ENCODE data around the gene CCL5.

GRCh38 chr17:35889818-35890773, 9.9 kb upstream of the CCL5 start:
- TF ChIP-seq, protein P1, sequence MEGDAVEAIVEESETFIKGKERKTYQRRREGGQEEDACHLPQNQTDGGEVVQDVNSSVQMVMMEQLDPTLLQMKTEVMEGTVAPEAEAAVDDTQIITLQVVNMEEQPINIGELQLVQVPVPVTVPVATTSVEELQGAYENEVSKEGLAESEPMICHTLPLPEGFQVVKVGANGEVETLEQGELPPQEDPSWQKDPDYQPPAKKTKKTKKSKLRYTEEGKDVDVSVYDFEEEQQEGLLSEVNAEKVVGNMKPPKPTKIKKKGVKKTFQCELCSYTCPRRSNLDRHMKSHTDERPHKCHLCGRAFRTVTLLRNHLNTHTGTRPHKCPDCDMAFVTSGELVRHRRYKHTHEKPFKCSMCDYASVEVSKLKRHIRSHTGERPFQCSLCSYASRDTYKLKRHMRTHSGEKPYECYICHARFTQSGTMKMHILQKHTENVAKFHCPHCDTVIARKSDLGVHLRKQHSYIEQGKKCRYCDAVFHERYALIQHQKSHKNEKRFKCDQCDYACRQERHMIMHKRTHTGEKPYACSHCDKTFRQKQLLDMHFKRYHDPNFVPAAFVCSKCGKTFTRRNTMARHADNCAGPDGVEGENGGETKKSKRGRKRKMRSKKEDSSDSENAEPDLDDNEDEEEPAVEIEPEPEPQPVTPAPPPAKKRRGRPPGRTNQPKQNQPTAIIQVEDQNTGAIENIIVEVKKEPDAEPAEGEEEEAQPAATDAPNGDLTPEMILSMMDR (IDR thresholded peaks at IDR 0.05) = no peak
- no peak for TF ChIP-seq POLR2A (IDR thresholded peaks at IDR 0.05)

All from stomach (tissue), 4 donors.